Left forelimb (tissue), 1 donor: ENCODE measurements around the gene TYROBP.
"Not testable (repeated sequence)": the region's sequence is repeated elsewhere in the genome, so short reads cannot be mapped to it uniquely, and the experiment has no call there.

ENCODE experiments used
- DNase-seq: peaks from one replicate; pipeline ENCODE4 v3.0.0-alpha.2; 2018; ENCODE audit warnings: low spot score

TYROBP gene

GRCh38 chr19:35899547-35900214, 8.4 kb downstream of the TYROBP start:
- peak; percentile 79 for DNase-seq

GRCh38 chr19:35898499-35898809, 9.6 kb downstream of the TYROBP start:
- DNase-seq: no peak

DNA sequence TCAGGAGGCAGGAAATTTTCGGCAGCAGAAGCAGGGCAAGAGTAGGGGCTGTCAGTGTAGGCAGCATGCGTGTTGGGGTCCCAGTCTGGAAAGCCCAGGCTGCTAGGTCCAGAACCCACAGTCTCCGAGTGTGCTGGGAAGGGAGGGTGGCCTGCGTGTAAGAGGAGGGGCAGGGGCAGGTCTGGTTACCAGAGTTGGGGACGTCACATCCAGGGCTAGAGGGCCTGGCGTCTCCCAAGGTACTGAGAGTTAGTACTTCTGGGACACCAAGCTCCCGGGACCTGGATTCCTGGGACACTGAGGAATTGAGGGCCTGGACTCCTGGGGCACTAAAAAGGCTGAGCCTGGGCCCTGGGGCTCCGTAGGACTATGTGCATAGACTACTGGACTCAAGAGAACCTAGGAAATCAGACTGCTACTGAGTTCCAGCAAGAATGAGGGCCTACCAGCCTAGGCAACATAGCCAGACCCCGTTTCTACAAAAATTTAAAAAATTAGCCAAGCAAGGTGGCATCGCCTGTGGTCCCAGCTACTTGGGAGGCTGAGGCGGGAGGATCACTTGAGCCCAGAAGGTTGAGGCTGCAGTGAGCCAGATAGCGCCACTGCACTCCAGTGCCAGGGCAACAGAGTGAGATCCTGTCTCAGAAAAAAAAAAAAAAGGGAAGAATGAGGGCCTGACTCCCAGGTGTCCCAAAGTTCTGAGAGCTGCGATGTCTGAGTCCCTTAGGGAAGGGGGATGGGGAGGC, 10.2 kb downstream of the TYROBP start:
- DNase-seq: no peak

GRCh38 chr19:35896643-35897040, 11.5 kb downstream of the TYROBP start:
- no peak for DNase-seq

DNA sequence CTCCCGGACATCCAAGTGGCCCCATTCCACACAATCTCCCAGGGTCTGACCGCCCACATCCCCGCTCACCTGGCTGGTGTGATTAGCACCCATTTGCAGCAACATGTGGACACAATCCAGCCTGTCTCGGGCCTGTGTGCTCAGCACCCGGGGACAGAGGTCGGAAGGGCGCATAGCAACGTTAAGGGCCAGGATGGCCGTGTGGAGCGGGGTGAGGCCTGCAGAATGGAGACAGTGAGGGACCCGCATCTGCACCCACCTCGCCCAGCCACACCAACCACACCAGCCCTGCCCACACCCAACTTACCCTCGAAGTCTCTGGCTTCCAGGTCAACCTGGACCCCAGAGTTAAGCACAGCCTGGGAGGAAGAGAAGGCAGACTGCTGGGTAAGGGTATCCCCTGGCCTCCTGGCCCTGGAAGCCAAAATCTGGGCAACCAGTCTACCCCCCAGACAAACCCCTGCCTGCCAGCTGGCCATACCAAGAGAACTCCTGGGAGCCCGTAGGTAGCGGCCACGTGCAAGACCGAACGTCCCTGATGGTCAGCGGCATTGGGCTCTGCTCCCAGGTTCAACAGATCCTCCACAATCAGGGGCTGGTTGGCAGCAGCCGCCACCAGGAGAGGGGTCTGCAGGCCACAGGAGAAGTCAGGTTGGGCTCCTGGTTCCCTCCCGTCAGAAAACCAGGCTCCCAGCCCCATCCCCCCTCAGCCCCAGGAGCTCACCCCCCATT, 12.0 kb downstream of the TYROBP start:
- DNase-seq: no peak

- DNase-seq: no peak
Measured at GRCh38 chr19:35894342-35894741, 13.8 kb downstream of the TYROBP start.

- not testable (repeated sequence) for DNase-seq
Measured at GRCh38 chr19:35891819-35892218, 16.3 kb downstream of the TYROBP start.

GRCh38 chr19:35890113-35890650, 17.9 kb downstream of the TYROBP start:
- no peak for DNase-seq

- no peak for DNase-seq
Measured at GRCh38 chr19:35889370-35890112, 18.6 kb downstream of the TYROBP start.

- DNase-seq: no peak
Measured at GRCh38 chr19:35888398-35888797, 19.7 kb downstream of the TYROBP start.

DNA sequence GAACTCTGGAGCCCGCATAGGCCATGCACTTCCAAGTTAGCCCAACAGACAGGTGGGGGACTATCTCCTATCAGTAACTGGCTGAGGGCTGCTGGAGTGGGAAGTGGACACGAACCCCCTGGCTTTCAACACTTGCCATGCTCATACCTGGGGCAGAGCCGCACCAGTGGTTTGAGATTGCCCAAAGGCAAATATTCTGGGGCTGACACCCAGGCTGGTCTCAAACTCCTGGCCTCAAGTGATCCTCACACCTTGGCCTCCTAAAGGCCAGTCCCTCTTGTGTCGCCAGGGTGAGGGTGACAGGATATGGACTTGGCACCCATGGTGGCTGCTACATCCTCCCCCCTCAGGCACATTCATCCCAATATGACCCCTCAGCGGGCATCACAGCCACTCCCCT, 20.9 kb downstream of the TYROBP start:
- DNase-seq: no peak

DNA sequence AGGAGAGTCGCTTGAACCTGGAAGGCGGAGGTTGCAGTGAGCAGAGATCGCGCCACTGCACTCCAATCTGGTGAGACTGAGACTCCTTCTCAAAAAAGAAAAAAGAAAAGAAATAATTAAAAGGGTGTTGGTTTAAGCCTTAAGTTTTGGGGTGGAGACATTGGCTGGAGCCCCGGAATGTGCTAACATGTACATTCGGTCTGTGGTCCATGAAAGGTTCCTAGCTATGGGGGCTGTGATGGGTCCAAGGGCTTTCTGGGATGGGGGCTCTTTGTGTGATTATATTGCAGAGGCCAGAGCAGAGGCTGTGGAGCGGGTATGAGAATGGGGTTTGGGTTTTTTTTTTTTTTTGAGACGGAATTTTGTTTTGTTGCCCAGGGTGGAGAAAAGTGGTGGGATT, 22.2 kb downstream of the TYROBP start:
- no peak for DNase-seq

- no peak for DNase-seq
Measured at GRCh38 chr19:35885225-35885738, 22.8 kb downstream of the TYROBP start.

DNA sequence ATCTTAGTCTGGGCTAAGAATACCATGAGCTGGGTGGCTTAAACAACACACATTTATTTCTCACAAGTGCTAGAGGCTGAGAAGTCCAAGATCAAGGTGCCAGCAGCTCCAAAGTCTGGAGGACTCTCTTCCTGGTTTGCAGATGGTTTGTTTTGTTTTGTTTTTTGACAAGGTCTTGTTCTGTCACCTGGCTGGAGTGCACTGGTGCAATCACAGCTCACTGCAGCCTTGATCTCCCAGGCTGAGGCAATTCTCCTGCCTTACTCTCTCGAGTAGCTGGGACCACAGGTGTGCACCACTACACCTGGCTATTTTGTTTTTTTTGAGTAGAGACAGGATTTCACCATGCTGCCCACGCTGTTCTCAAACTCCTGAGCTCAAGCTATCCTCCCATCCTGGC, 24.2 kb downstream of the TYROBP start:
- no peak for DNase-seq

DNA sequence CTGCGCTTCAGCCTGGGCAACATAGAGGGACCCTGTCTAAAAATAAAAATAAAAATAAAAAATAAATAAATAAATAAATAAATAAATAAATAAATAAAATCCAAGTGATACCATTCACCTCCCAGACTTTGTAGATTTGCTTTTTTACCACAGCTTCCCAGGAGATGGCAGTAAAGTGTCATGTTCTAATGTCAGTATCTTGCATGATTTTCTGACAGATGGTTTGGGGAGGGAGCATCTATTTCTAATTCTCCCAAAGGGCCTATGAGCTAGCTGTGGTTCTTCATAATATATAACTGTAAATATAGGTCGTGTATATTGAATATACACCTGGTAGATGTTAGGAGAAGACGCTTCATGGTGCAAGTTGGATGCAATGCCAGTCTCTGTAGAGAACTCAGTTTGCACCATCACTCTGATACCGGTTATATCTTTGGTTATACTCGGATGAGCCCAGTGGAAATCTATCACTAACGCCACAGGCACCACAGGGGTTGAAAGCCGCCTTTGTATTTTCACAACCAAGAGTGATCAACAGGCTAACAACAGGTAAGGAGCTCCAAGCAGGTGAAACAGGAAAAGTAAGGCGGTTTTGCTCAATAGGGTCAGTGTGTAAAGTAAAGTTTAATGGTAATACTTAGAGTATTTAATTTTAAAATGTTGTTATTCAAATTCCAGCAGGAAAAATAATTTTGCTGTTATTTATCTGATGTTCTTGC, 25.8 kb downstream of the TYROBP start:
- no peak for DNase-seq

DNA sequence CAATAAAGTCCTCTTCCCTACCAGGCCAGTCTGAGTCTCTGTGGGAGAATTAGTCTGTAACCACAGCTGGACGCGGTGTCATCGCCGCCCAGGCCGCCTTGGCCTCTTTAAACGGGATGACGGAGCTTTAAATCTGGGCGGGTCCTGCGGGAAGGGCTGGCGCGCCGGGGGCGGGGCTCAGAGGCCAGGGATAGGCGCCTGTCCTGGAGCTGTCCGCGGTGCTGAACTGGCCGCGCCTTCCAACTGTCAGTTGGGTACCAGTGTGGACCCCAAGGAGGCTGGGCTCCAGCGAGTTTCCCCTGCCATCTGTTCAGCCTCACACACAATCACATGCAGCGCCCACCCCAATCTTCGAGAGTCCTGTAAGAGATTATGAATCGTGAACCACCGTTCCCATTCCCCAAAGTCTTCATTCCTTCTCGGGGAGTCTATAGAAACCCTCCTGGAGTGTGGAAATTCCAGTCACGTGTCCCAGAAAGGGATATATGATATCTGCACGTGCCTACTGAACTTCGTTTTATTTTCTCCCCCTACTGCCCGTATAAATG, 28.3 kb downstream of the TYROBP start:
- peak; percentile 91 for DNase-seq

GRCh38 chr19:35879068-35879467, 29.0 kb downstream of the TYROBP start:
- DNase-seq: no peak

GRCh38 chr19:35874392-35874930, 33.6 kb downstream of the TYROBP start:
- DNase-seq: no peak

DNA sequence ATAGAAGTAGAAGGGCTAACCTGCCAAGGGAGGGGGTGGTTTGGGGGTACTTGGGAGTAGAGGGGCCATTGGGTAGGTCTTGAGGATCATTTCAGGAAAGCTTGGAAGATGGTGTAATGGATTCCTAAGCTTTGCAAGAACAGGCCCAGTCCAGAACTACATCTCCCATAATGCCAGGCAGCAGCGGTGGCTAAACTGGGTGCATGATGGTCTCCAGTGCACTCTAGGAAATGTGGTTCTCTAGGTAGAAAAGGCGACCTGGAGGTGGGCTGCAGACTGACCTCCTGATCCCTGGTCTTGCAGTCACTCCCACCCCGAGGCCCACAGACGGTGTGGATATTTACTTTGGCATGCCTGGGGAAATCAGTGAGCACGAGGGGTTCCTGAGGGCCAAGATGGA, 35.9 kb downstream of the TYROBP start:
- DNase-seq: no peak

GRCh38 chr19:35871611-35872010, 36.5 kb downstream of the TYROBP start:
- no peak for DNase-seq

DNA sequence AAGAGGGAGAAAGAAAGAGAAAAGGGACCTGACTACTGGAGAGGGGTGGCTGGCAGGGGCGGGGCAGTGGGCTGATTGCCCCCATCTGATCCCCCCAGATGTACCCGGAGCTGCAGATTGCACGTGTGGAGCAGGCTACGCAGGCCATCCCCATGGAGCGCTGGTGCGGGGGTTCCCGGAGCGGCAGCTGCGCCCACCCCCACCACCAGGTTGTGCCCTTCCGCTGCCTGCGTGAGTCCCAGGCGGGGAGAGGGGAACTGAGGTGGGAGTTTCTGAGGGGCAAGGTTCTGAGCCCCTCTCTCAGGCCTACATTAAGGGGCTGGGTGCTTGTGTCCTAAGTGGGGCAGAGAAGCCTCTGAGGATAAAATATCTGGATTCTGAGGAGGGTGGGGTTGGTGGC, 37.3 kb downstream of the TYROBP start:
- DNase-seq: no peak
